HepG2 (cell line): ENCODE measurements around the gene ARIH1. TPM values are rescaled to one million over a fixed set of nuclear protein-coding genes. Genes with fewer than 3 reads are reported as not detected.

Source experiments
- ATAC-seq: fragments of 200-7000 bp; cut with Tn5 transposase; 3 replicates; pipeline ENCODE4 v1.9.1; 2020; ENCODE audit warnings: mild to moderate bottlenecking, moderate library complexity
- BruUV-seq: library from RNA; stranded (reverse); fragments of 400-500 nt; replicated peaks from 2 replicates; lab custom pipeline; 2021; lab: Mats Ljungman, UMichigan
- CTCF ChIA-PET: fragments of 300-600 bp; formaldehyde crosslinking; extraction: SDS; loops from one replicate; lab custom pipeline; 2021; ENCODE audit warnings: low total read pairs, inconsistent platforms, low intra/inter-chr PET ratio; lab: Yijun Ruan, JAX
- POLR2A ChIA-PET: fragments of 350-600 bp; sonication (Branson Sonifier 250); formaldehyde crosslinking; loops from one replicate; lab custom pipeline; 2020; ENCODE audit warnings: antibody characterized with exemption, inconsistent platforms; lab: Yijun Ruan, JAX
- DNase-seq: peaks from one replicate; pipeline ENCODE4 v3.0.0-alpha.2; 2015; ENCODE audit warnings: low spot score
- FAIRE-seq: peaks from 3 replicates; lab custom pipeline; 2011; peaks lifted over from hg19 to GRCh38; lab: Jason Lieb, UNC
- H2AFZ ChIP-seq: one replicate; pipeline ENCODE4 v1.6.1; 2011; ENCODE audit warnings: low read length, inconsistent platforms
- H3K27ac ChIP-seq: fragments of 300-600 bp; 3 replicates; pipeline ENCODE4 v1.8.0; 2011; ENCODE audit warnings: mixed run types, mild to moderate bottlenecking, mixed read lengths, low read length, inconsistent platforms; ENCODE audit not compliant: insufficient read depth; ENCODE audit errors: extremely low read length
- H3K27me3 ChIP-seq, 2 experiments: fragments of 200-600 bp in 1 of 2; 2 replicates in 1 of 2; 3 replicates in 1 of 2; pipeline versions ENCODE4 v1.6.0 to v1.8.0; 2011; ENCODE audit warnings: low read length in 2 of 2, mild to moderate bottlenecking in 2 of 2, moderate library complexity in 2 of 2, inconsistent platforms in 1 of 2; ENCODE audit not compliant: insufficient read depth in 2 of 2, control insufficient read depth in 1 of 2
- H3K36me3 ChIP-seq, 2 experiments: fragments of 200-600 bp in 1 of 2; replicated peaks in 1 of 2; 2 replicates in 1 of 2; 3 replicates in 1 of 2; pipeline versions ENCODE4 v1.5.1 to v1.8.0; 2011; ENCODE audit warnings: low read length in 2 of 2, inconsistent platforms in 1 of 2; ENCODE audit not compliant: insufficient read depth in 2 of 2, control insufficient read depth in 1 of 2
- H3K4me1 ChIP-seq: 2 replicates; pipeline ENCODE4 v1.5.1; 2012; ENCODE audit warnings: low read length, inconsistent platforms; ENCODE audit not compliant: insufficient read depth
- H3K4me2 ChIP-seq: 2 replicates; pipeline ENCODE4 v1.6.0; 2011; ENCODE audit warnings: low read depth, low read length, inconsistent platforms
- H3K4me3 ChIP-seq, 3 experiments: fragments of 200-600 bp in 1 of 3; sonication (generic), shearing (Covaris generic) in 1 of 3; replicated peaks in 1 of 3; 2 replicates each; pipeline ENCODE4 v1.5.1; 2011 to 2016; ENCODE audit warnings: low read length in 3 of 3, inconsistent platforms in 2 of 3, low read depth in 2 of 3, mild to moderate bottlenecking in 2 of 3, control low read depth in 1 of 3, mixed read lengths in 1 of 3; ENCODE audit not compliant: insufficient read depth in 1 of 3
- H3K79me2 ChIP-seq: one replicate; pipeline ENCODE4 v1.6.1; 2011; ENCODE audit warnings: low read length, inconsistent platforms; ENCODE audit not compliant: insufficient read depth
- H3K9ac ChIP-seq: 2 replicates; pipeline ENCODE4 v1.6.0; 2011; ENCODE audit warnings: mild to moderate bottlenecking, low read depth, low read length, inconsistent platforms; ENCODE audit not compliant: insufficient read depth
- H3K9me3 ChIP-seq: 2 replicates; pipeline ENCODE4 v1.5.1; 2012; ENCODE audit warnings: mild to moderate bottlenecking, low read length
- H4K20me1 ChIP-seq: 2 replicates; pipeline ENCODE4 v1.6.0; 2011; ENCODE audit warnings: inconsistent platforms, mild to moderate bottlenecking, low read length, moderate library complexity; ENCODE audit not compliant: insufficient read depth
- BCL6 ChIP-seq: IDR thresholded peaks from 2 replicates; pipeline ENCODE4 v1.6.1; 2016; ENCODE audit warnings: missing genetic modification reagents, missing compliant biosample characterization
- CCAR2 ChIP-seq: fragments of 200-400 bp; formaldehyde crosslinking; optimal IDR thresholded peaks from 2 replicates; pipeline ENCODE3; 2018; ENCODE audit warnings: low read depth, mild to moderate bottlenecking, low read length, moderate library complexity
- JARID2 ChIP-seq: sonication (generic); formaldehyde crosslinking; IDR thresholded peaks from 2 replicates; pipeline ENCODE4 v1.8.1; 2023; ENCODE audit warnings: missing genetic modification reagents, inconsistent platforms; ENCODE audit not compliant: insufficient replicate concordance
- JUN ChIP-seq: sonication (generic); formaldehyde crosslinking; IDR thresholded peaks from 2 replicates; pipeline ENCODE4 v1.4.0; 2020; ENCODE audit warnings: mild to moderate bottlenecking, missing genetic modification reagents
- YEATS4 ChIP-seq: sonication (generic); formaldehyde crosslinking; IDR thresholded peaks from 2 replicates; pipeline ENCODE4 v1.4.0; 2020; ENCODE audit warnings: missing genetic modification reagents, borderline replicate concordance
- ZNF432 ChIP-seq: sonication (generic); formaldehyde crosslinking; IDR thresholded peaks from 2 replicates; pipeline ENCODE4 v1.5.0; 2020; ENCODE audit warnings: missing genetic modification reagents, mild to moderate bottlenecking, borderline replicate concordance
- ZNF530 ChIP-seq: sonication (generic); formaldehyde crosslinking; IDR thresholded peaks from 2 replicates; pipeline ENCODE4 v1.5.0; 2020; ENCODE audit warnings: low read depth, mild to moderate bottlenecking, missing genetic modification reagents
- ZNF7 ChIP-seq: IDR thresholded peaks from 2 replicates; pipeline ENCODE4 v1.6.1; 2016; ENCODE audit warnings: missing biosample characterization, missing genetic modification reagents
- ZNF850 ChIP-seq: sonication (generic); formaldehyde crosslinking; conservative IDR thresholded peaks from 2 replicates; pipeline ENCODE4 v1.9.0; 2021; ENCODE audit warnings: mild to moderate bottlenecking, missing genetic modification reagents
- ZSCAN25 ChIP-seq: sonication (generic); formaldehyde crosslinking; IDR thresholded peaks from 2 replicates; pipeline ENCODE4 v1.8.0; 2022; ENCODE audit warnings: mild to moderate bottlenecking, missing genetic modification reagents
- WGBS: methylation state at CpG from one replicate; pipeline ENCODE4 v1.1.6; 2017; ENCODE audit warnings: low lambda C conversion rate; 5-methylcytosine and 5-hydroxymethylcytosine counted together
- in situ Hi-C: cut with HindIII; loops from 2 replicates; pipeline ENCODE4 v1.10.0; 2017; ENCODE audit warnings: low pct_unique_long_range_greater_than_20kb; ENCODE audit not compliant: extremely low pct_ligation_motif_present
- intact Hi-C: fragments of 100-400 bp; cut with micrococcal nuclease; formaldehyde crosslinking; loops from one replicate; pipeline ENCODE4 v1.10.0; 2022; ENCODE audit not compliant: unreplicated experiment
- polyA plus RNA-seq, 8 experiments: library from polyadenylated mRNA; depleted of rRNA in 3 of 8; stranded (reverse) in 7 of 8; unstranded in 1 of 8; fragments of >200 nt; fragmentation: Illumina TruSeq in 4 of 8; extraction: Trizol in 4 of 8; gene quantifications; 2 replicates each; pipeline versions ENCODE4 v1.2.1 to v1.2.3, GENCODE V29; 2011 to 2016; ENCODE audit warnings: low read depth in 4 of 8, missing spikeins in 1 of 8, mixed read lengths in 1 of 8; ENCODE audit not compliant: insufficient read depth in 1 of 8
- total RNA-seq, 5 experiments: library from RNA; depleted of rRNA; stranded (reverse); fragments of >200 nt; fragmentation: Illumina TruSeq; extraction: Trizol; gene quantifications; 2 replicates each; pipeline ENCODE4 v1.2.3, GENCODE V29; 2016; ENCODE audit warnings: low read depth in 1 of 5
- TF ChIP-seq, protein P1 (sequence below): sonication (generic); formaldehyde crosslinking; IDR thresholded peaks from 2 replicates; pipeline ENCODE4 v1.5.1; 2020; ENCODE audit warnings: mild to moderate bottlenecking, missing genetic modification reagents, borderline replicate concordance

Gene ARIH1
- total and polyA plus RNA-seq, 2 of the 13 experiments (the other 11 are each of a cell fraction or from before 2014, with no cell fraction given), result 38.8 to 59.8 TPM

DNA sequence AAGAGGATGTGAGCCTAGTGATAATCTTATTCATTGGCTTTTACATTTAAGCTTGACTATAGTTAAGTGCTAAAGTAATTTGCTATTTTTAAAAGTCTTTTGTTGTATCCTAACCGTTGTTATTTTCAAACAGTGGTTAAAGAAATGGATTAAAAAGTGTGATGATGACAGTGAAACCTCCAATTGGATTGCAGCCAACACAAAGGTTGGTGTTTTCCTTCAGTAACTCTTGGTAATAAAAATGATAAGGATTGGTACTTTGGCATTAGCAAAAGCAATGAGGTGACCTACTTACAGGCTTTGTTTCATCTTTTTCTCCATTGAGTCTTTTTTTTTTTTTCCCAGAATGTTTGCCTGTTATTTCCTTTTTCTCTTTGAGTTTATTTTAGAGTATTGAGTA lies 92.8 kb downstream of the ARIH1 start:
- no peak for DNase-seq
- FAIRE-seq, result no peak
- CTCF ChIA-PET, result no interaction called here
- no peaks in the 10 kb centered on the region for H3K9me3 ChIP-seq
- H3K79me2 ChIP-seq, result no peaks in the 10 kb centered on the region
- intact Hi-C loops, result no loop called here
- H4K20me1 ChIP-seq, result no peaks in the 10 kb centered on the region
- H3K9ac ChIP-seq, result no peak overlapping the region
- H3K36me3 ChIP-seq, result peaks cover 14 to 67% of the 10 kb centered on the region in 2 experiments; a peak in 4 of 5 replicates
- TF ChIP-seq CCAR2 (no peak), JUN (no peak), BCL6 (CRISPR knock-in tag) (no peak), JARID2 (CRISPR knock-in tag) (no peak), ZNF432 (CRISPR knock-in tag) (no peak), YEATS4 (CRISPR knock-in tag) (no peak), ZNF530 (CRISPR knock-in tag) (no peak), ZSCAN25 (CRISPR knock-in tag) (no peak), ZNF850 (no peak), ZNF7 (CRISPR knock-in tag) (no peak)
- TF ChIP-seq, protein P1, sequence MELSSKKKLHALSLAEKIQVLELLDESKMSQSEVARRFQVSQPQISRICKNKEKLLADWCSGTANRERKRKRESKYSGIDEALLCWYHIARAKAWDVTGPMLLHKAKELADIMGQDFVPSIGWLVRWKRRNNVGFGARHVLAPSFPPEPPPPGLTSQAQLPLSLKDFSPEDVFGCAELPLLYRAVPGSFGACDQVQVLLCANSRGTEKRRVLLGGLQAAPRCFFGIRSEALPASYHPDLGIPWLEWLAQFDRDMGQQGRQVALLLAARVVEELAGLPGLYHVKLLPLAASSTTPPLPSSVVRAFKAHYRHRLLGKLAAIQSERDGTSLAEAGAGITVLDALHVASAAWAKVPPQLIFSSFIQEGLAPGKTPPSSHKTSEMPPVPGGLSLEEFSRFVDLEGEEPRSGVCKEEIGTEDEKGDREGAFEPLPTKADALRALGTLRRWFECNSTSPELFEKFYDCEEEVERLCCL (CRISPR knock-in tag), result no peak
- no TSS peak for BruUV-seq
- ATAC-seq, result no peak
- POLR2A ChIA-PET, result no interaction called here
- H2AFZ ChIP-seq, result no peak overlapping the region
- no peaks in the 10 kb centered on the region for H3K4me1 ChIP-seq
- H3K4me3 ChIP-seq, result no peak overlapping the region
- 93% methylated on average over 1 of the region's 1 CpG for WGBS
- no peaks in the 10 kb centered on the region for H3K27me3 ChIP-seq
- in situ Hi-C loops, result no loop called here
- no peak overlapping the region for H3K4me2 ChIP-seq
- no peak overlapping the region for H3K27ac ChIP-seq
